DOHH2 (cell line): Measurements from ENCODE around the gene STK17A.
A peak's percentile ranks its signal among the peaks of the same experiment; 100 is the strongest.
"Not testable (repeated sequence)": the region's sequence is repeated elsewhere in the genome, so short reads cannot be mapped to it uniquely, and the experiment has no call there.

ENCODE experiments used
- H3F3A ChIP-seq: fragments of 200-600 bp; sonication (generic), shearing (Covaris generic); 2 replicates; pipeline ENCODE4 v1.6.0; 2016; ENCODE audit warnings: antibody characterized with exemption, mild to moderate bottlenecking; ENCODE audit not compliant: control insufficient read depth, insufficient read depth
- H3K27ac ChIP-seq: fragments of 200-600 bp; sonication (generic); 2 replicates; pipeline ENCODE4 v1.5.1; 2014; ENCODE audit warnings: low read depth, mild to moderate bottlenecking, low read length, moderate library complexity
- H3K27me3 ChIP-seq: fragments of 200-600 bp; sonication (generic); 2 replicates; pipeline ENCODE4 v1.6.1; 2014; ENCODE audit warnings: mild to moderate bottlenecking, low read length, mixed read lengths; ENCODE audit not compliant: control insufficient read depth
- H3K36me3 ChIP-seq: fragments of 200-600 bp; sonication (generic); 2 replicates; pipeline ENCODE4 v1.6.1; 2014; ENCODE audit warnings: mild to moderate bottlenecking, low read length, moderate library complexity, mixed read lengths; ENCODE audit not compliant: control insufficient read depth
- H3K4me1 ChIP-seq: fragments of 200-600 bp; sonication (generic); 2 replicates; pipeline ENCODE4 v1.6.1; 2014; ENCODE audit warnings: mild to moderate bottlenecking, low read length, mixed read lengths; ENCODE audit not compliant: control insufficient read depth
- H3K4me2 ChIP-seq: fragments of 200-600 bp; sonication (generic); 2 replicates; pipeline ENCODE4 v1.6.0; 2014; ENCODE audit warnings: mild to moderate bottlenecking, low read length, moderate library complexity
- H3K4me3 ChIP-seq: fragments of 200-600 bp; sonication (generic); 2 replicates; pipeline ENCODE4 v1.5.1; 2014; ENCODE audit warnings: mild to moderate bottlenecking, low read length, mixed read lengths
- H3K79me2 ChIP-seq: fragments of 200-600 bp; sonication (generic); 2 replicates; pipeline ENCODE4 v1.6.1; 2014; ENCODE audit warnings: mild to moderate bottlenecking, low read length, mixed read lengths; ENCODE audit not compliant: control insufficient read depth
- H3K9me2 ChIP-seq: fragments of 200-600 bp; sonication (generic); replicated peaks from 2 replicates; pipeline ENCODE4 v1.6.1; 2014; ENCODE audit warnings: mild to moderate bottlenecking, low read length, mixed read lengths; ENCODE audit not compliant: control insufficient read depth
- H3K9me3 ChIP-seq: fragments of 200-600 bp; sonication (generic); 2 replicates; pipeline ENCODE4 v1.6.1; 2014; ENCODE audit warnings: antibody characterized with exemption, low read length, mixed read lengths; ENCODE audit not compliant: control insufficient read depth, insufficient read depth
- H4K20me1 ChIP-seq: fragments of 200-600 bp; sonication (generic); 2 replicates; pipeline ENCODE4 v1.6.0; 2014; ENCODE audit warnings: low read depth, mild to moderate bottlenecking, antibody characterized with exemption, low read length, moderate library complexity; ENCODE audit not compliant: control insufficient read depth, insufficient read depth
- CTCF ChIP-seq: fragments of 200-600 bp; sonication (generic); IDR thresholded peaks from one replicate; pipeline ENCODE4 v1.5.1; 2014; ENCODE audit warnings: antibody characterized with exemption, mild to moderate bottlenecking, low read depth, low read length; ENCODE audit not compliant: poor library complexity, severe bottlenecking
- EZH2phosphoT487 ChIP-seq: fragments of 200-600 bp; sonication (generic); IDR thresholded peaks from 2 replicates; pipeline ENCODE4 v1.6.1; 2017; ENCODE audit warnings: borderline replicate concordance, mild to moderate bottlenecking, antibody characterized with exemption, low read length, moderate library complexity, mixed read lengths

The STK17A gene

GRCh38 chr7:43594020-43594419 lies 11.1 kb downstream of the STK17A start:
- Histone ChIP-seq H3K27me3 (no peaks in the 10 kb centered on the region), H3K4me3 (peak overlapping the region; percentile 49; the same call in 1 of the 2 replicates), H3K36me3 (peaks cover 61% of the 10 kb centered on the region), H3K79me2 (peaks cover 98% of the 10 kb centered on the region), H3F3A (peaks cover 3% of the 10 kb centered on the region; the same call in 1 of the 2 replicates), H3K9me3 (no peaks in the 10 kb centered on the region), H4K20me1 (peaks cover 29% of the 10 kb centered on the region), H3K9me2 (no peaks in the 10 kb centered on the region), H3K4me2 (peak overlapping the region; percentile 54), H3K4me1 (peaks cover 54% of the 10 kb centered on the region), H3K27ac (no peak overlapping the region)
- no peak for TF ChIP-seq CTCF
- no peak for TF ChIP-seq EZH2phosphoT487

GRCh38 chr7:43596426-43596825 lies 13.5 kb downstream of the STK17A start:
- not testable (repeated sequence) for H3K27ac ChIP-seq, H3F3A ChIP-seq, H3K9me2 ChIP-seq, H3K27me3 ChIP-seq, H3K9me3 ChIP-seq, H3K4me3 ChIP-seq, H3K4me2 ChIP-seq
- H3K36me3 ChIP-seq, result peaks cover 77% of the 10 kb centered on the region
- peaks cover 27% of the 10 kb centered on the region for H4K20me1 ChIP-seq
- H3K4me1 ChIP-seq, result peaks cover 40% of the 10 kb centered on the region
- H3K79me2 ChIP-seq, result peaks cover 97% of the 10 kb centered on the region

GRCh38 chr7:43600056-43600455 lies 17.1 kb downstream of the STK17A start:
- peaks cover 97% of the 10 kb centered on the region for H3K79me2 ChIP-seq
- no peak overlapping the region for H3K4me3 ChIP-seq
- no peak overlapping the region for H3K4me2 ChIP-seq
- H3K27me3 ChIP-seq, result no peaks in the 10 kb centered on the region
- peaks cover 93% of the 10 kb centered on the region for H3K36me3 ChIP-seq
- no peaks in the 10 kb centered on the region for H3K9me3 ChIP-seq
- H3F3A ChIP-seq, result 0 out of 2 replicates have a peak, but pooled peaks cover 7% of the 10 kb centered on the region
- peaks cover 18% of the 10 kb centered on the region for H4K20me1 ChIP-seq
- no peak overlapping the region for H3K27ac ChIP-seq
- no peak for TF ChIP-seq EZH2phosphoT487
- no peak for TF ChIP-seq CTCF
- H3K4me1 ChIP-seq, result peaks cover 15% of the 10 kb centered on the region; the same call in 1 of the 2 replicates
- no peaks in the 10 kb centered on the region for H3K9me2 ChIP-seq

GRCh38 chr7:43602256-43602655 lies 19.3 kb downstream of the STK17A start:
- Histone ChIP-seq H4K20me1 (peaks cover 16% of the 10 kb centered on the region), H3K9me3 (no peaks in the 10 kb centered on the region)

More at GRCh38 chr7:43602256-43602655, 19.3 kb downstream of the STK17A start:
- Histone ChIP-seq H3K4me1 (peaks cover 26% of the 10 kb centered on the region), H3K4me2 (no peak overlapping the region), H3K36me3 (peaks cover 87% of the 10 kb centered on the region), H3F3A (0 out of 2 replicates have a peak, but pooled peaks cover 4% of the 10 kb centered on the region), H3K4me3 (no peak overlapping the region), H3K27me3 (no peaks in the 10 kb centered on the region), H3K9me2 (no peaks in the 10 kb centered on the region), H3K79me2 (peaks cover 98% of the 10 kb centered on the region), H3K27ac (no peak overlapping the region)
- no peak for TF ChIP-seq CTCF
- TF ChIP-seq EZH2phosphoT487, result no peak
